Liver (tissue), 9 donors: ENCODE results near the gene FGD4. TPM values are rescaled to one million over a fixed set of nuclear protein-coding genes. Genes with fewer than 3 reads are reported as not detected.

ENCODE experiments used
- DNase-seq: peaks from one replicate; pipeline ENCODE4 v3.0.0-alpha.2; 2017; ENCODE audit warnings: low spot score
- H3K27ac ChIP-seq, 2 donors: one replicate each; pipeline ENCODE4 v1.7.0; 2013; ENCODE audit warnings: inconsistent platforms in 2 of 2, low read length in 2 of 2, control low read depth in 1 of 2, low read depth in 1 of 2, mild to moderate bottlenecking in 1 of 2
- H3K27me3 ChIP-seq, 4 donors: one replicate each; pipeline versions ENCODE4 v1.6.1 to v1.7.0; 2013; ENCODE audit warnings: low read length in 3 of 4, inconsistent platforms in 1 of 4, mild to moderate bottlenecking in 1 of 4, moderate library complexity in 1 of 4; ENCODE audit not compliant: control insufficient read depth in 4 of 4, insufficient read depth in 4 of 4
- H3K36me3 ChIP-seq, 4 donors: one replicate each; pipeline versions ENCODE4 v1.6.1 to v1.7.0; 2013; ENCODE audit warnings: low read length in 3 of 4, mild to moderate bottlenecking in 3 of 4, low read depth in 1 of 4, moderate library complexity in 1 of 4; ENCODE audit not compliant: control insufficient read depth in 4 of 4, insufficient read depth in 3 of 4
- H3K4me1 ChIP-seq, 4 donors: one replicate each; pipeline versions ENCODE4 v1.6.1 to v1.7.0; 2013; ENCODE audit warnings: low read length in 3 of 4, mild to moderate bottlenecking in 3 of 4, moderate library complexity in 1 of 4; ENCODE audit not compliant: control insufficient read depth in 4 of 4, insufficient read depth in 4 of 4
- H3K4me3 ChIP-seq, 3 donors: one replicate each; pipeline versions ENCODE4 v1.6.1 to v1.7.0; 2013; ENCODE audit warnings: low read length in 3 of 3, control low read depth in 1 of 3, low read depth in 1 of 3, mild to moderate bottlenecking in 1 of 3
- H3K9ac ChIP-seq, 2 donors: one replicate each; pipeline ENCODE4 v1.7.0; 2013; ENCODE audit warnings: low read length in 2 of 2, mild to moderate bottlenecking in 2 of 2, moderate library complexity in 2 of 2, control low read depth in 1 of 2, low read depth in 1 of 2
- H3K9me3 ChIP-seq, 4 donors: one replicate each; pipeline versions ENCODE4 v1.6.1 to v1.7.0; 2013; ENCODE audit warnings: low read length in 3 of 4; ENCODE audit not compliant: control insufficient read depth in 4 of 4
- ATF3 ChIP-seq: IDR thresholded peaks from 2 replicates; pipeline ENCODE4 v1.6.1; 2016; ENCODE audit warnings: antibody characterized with exemption
- CTCF ChIP-seq: fragments of 150-350 bp; IDR thresholded peaks from 2 replicates; pipeline ENCODE4 v1.5.1; 2017; ENCODE audit warnings: improper control_type of control experiment, low read depth, low read length; ENCODE audit not compliant: missing input control
- EGR1 ChIP-seq, 2 donors: IDR thresholded peaks; 2 replicates each; pipeline ENCODE4 v1.6.1; 2016 to 2018; ENCODE audit warnings: antibody characterized with exemption in 2 of 2, low read depth in 2 of 2
- FOXA1 ChIP-seq: IDR thresholded peaks from 2 replicates; pipeline ENCODE4 v1.6.1; 2016; ENCODE audit warnings: antibody characterized with exemption
- FOXA2 ChIP-seq: IDR thresholded peaks from 2 replicates; pipeline ENCODE4 v1.6.1; 2016; ENCODE audit warnings: antibody characterized with exemption
- GABPA ChIP-seq, 2 donors: IDR thresholded peaks in 1 of 2; conservative IDR thresholded peaks in 1 of 2; 2 replicates each; pipeline ENCODE4 v1.6.1; 2016; ENCODE audit warnings: antibody characterized with exemption in 2 of 2, mild to moderate bottlenecking in 1 of 2, moderate library complexity in 1 of 2
- HNF4A ChIP-seq, 2 donors: conservative IDR thresholded peaks; 2 replicates each; pipeline ENCODE4 v1.6.1; 2016; ENCODE audit warnings: antibody characterized with exemption in 2 of 2, mild to moderate bottlenecking in 2 of 2
- HNF4G ChIP-seq: IDR thresholded peaks from 2 replicates; pipeline ENCODE4 v1.6.1; 2016; ENCODE audit warnings: antibody characterized with exemption
- JUND ChIP-seq, 2 donors: IDR thresholded peaks; 2 replicates each; pipeline ENCODE4 v1.6.1; 2016; ENCODE audit warnings: antibody characterized with exemption in 2 of 2
- MAX ChIP-seq: IDR thresholded peaks from 2 replicates; pipeline ENCODE4 v1.6.1; 2016; ENCODE audit warnings: antibody characterized with exemption
- NR2F2 ChIP-seq: IDR thresholded peaks from 2 replicates; pipeline ENCODE4 v1.6.1; 2016; ENCODE audit warnings: antibody characterized with exemption
- RAD21 ChIP-seq, 2 donors: IDR thresholded peaks; 2 replicates each; pipeline ENCODE4 v1.6.1; 2016; ENCODE audit warnings: antibody characterized with exemption in 2 of 2, mild to moderate bottlenecking in 2 of 2
- REST ChIP-seq: IDR thresholded peaks from 2 replicates; pipeline ENCODE4 v1.6.1; 2016; ENCODE audit warnings: antibody characterized with exemption, mild to moderate bottlenecking
- RXRA ChIP-seq, 2 donors: IDR thresholded peaks; 2 replicates each; pipeline ENCODE4 v1.6.1; 2017 to 2018; ENCODE audit warnings: antibody characterized with exemption in 2 of 2, mild to moderate bottlenecking in 1 of 2
- SP1 ChIP-seq: IDR thresholded peaks from 2 replicates; pipeline ENCODE4 v1.6.1; 2018; ENCODE audit warnings: antibody characterized with exemption, mild to moderate bottlenecking
- TAF1 ChIP-seq: conservative IDR thresholded peaks from 2 replicates; pipeline ENCODE4 v1.6.1; 2016; ENCODE audit warnings: antibody characterized with exemption, mild to moderate bottlenecking
- YY1 ChIP-seq: IDR thresholded peaks from 2 replicates; pipeline ENCODE4 v1.6.1; 2016; ENCODE audit warnings: antibody characterized with exemption, mild to moderate bottlenecking
- ZBTB33 ChIP-seq: IDR thresholded peaks from 2 replicates; pipeline ENCODE4 v1.6.1; 2016; ENCODE audit warnings: antibody characterized with exemption
- WGBS: extraction: QIAGEN DNeasy Blood & Tissue Kit; methylation state at CpG from one replicate; pipeline ENCODE4 v1.1.7; 2013; 5-methylcytosine and 5-hydroxymethylcytosine counted together
- polyA plus RNA-seq, 2 donors: library from polyadenylated mRNA; stranded (reverse) in 1 of 2; unstranded in 1 of 2; fragments of 200-250 nt in 1 of 2; fragments of >200 nt in 1 of 2; fragmentation: Nextera tagmentation in 1 of 2; extraction: Ambion mirVana in 1 of 2; gene quantifications; one replicate each; pipeline versions ENCODE4 v1.2.1 to v1.2.3, GENCODE V29; 2013 to 2015
- total RNA-seq, 2 donors: library from RNA; depleted of rRNA; stranded (reverse); fragments of >200 nt; gene quantifications; one replicate each; pipeline ENCODE4 v1.2.3, GENCODE V29; 2014
- donor health status: healthy.
- donor health status: healthy.
- donor health status: healthy.
- donor health status: healthy.
- donor health status: healthy.

Gene FGD4
- total and polyA plus RNA-seq, 4 donors: 3.8 to 26.4 (median 9.0) TPM

GRCh38 chr12:32437095-32437515 is 37.7 kb downstream of the FGD4 start:
- no peak for DNase-seq
- Histone ChIP-seq H3K27me3 (no peaks in the 10 kb centered on the region), H3K4me3 (no peak overlapping the region), H3K27ac (no peak overlapping the region), H3K9me3 (no peaks in the 10 kb centered on the region), H3K36me3 (no peaks in the 10 kb centered on the region), H3K9ac (no peak overlapping the region), H3K4me1 (peaks cover 0 to 2% (median 0%) of the 10 kb centered on the region in 4 donors)
- no peak for TF ChIP-seq YY1
- no peak for TF ChIP-seq CTCF
- no peak for TF ChIP-seq RAD21 (IDR thresholded peaks at IDR 0.05)
- no peak for TF ChIP-seq EGR1 (IDR thresholded peaks at IDR 0.05; ENCODE audit: low read depth in 2 of 2)
- no peak for TF ChIP-seq TAF1
- no peak for TF ChIP-seq RXRA (IDR thresholded peaks at IDR 0.05)
- TF ChIP-seq SP1: no peak
- TF ChIP-seq FOXA1: no peak
- TF ChIP-seq FOXA2: no peak
- TF ChIP-seq JUND (IDR thresholded peaks at IDR 0.05): no peak
- no peak for TF ChIP-seq ZBTB33
- no peak for TF ChIP-seq GABPA (IDR thresholded peaks at IDR 0.05 in 1 of 2, conservative IDR thresholded peaks at IDR 0.05 in 1 of 2)
- no peak for TF ChIP-seq MAX
- no peak for TF ChIP-seq NR2F2
- TF ChIP-seq HNF4G: no peak
- TF ChIP-seq ATF3: no peak
- TF ChIP-seq REST: no peak
- no peak for TF ChIP-seq HNF4A (conservative IDR thresholded peaks at IDR 0.05)
- 86% methylated on average over 9 of the region's 9 CpGs for WGBS
